SK-N-SH (cell line): ENCODE measurements around the gene PSMB5. TPM values are rescaled to one million over a fixed set of nuclear protein-coding genes. Genes with fewer than 3 reads are reported as not detected.

Experiments used
- CTCF ChIA-PET: fragments of 300-600, 350-600 bp; formaldehyde crosslinking; extraction: SDS; loops from one replicate; lab custom pipeline; 2021; lab: Yijun Ruan, JAX
- POLR2A ChIA-PET: fragments of 350-600 bp; sonication (Branson Sonifier 250); formaldehyde crosslinking; extraction: SDS; loops from one replicate; lab custom pipeline; 2020; ENCODE audit warnings: antibody characterized with exemption, inconsistent platforms; lab: Yijun Ruan, JAX
- DNase-seq: peaks from one replicate; pipeline ENCODE4 v3.0.0; 2012
- H2AFZ ChIP-seq: fragments of 200-600 bp; sonication (generic); 2 replicates; pipeline ENCODE4 v1.8.1; 2016; ENCODE audit warnings: antibody characterized with exemption, mild to moderate bottlenecking, low read depth
- H3F3A ChIP-seq: fragments of 200-600 bp; sonication (generic); replicated peaks from 2 replicates; pipeline ENCODE3; 2016; ENCODE audit warnings: antibody characterized with exemption, mild to moderate bottlenecking; ENCODE audit not compliant: insufficient read depth
- H3K27ac ChIP-seq, 2 experiments: fragments of 200-500 bp in 1 of 2; fragments of 200-600 bp in 1 of 2; sonication (Bioruptor generic) in 1 of 2; sonication (generic), shearing (Covaris generic) in 1 of 2; 2 replicates each; pipeline versions ENCODE4 v1.5.1 to v1.6.1; 2014 to 2016; ENCODE audit warnings: low read depth in 2 of 2, inconsistent platforms in 1 of 2, low read length in 1 of 2, mild to moderate bottlenecking in 1 of 2, mixed read lengths in 1 of 2
- H3K27me3 ChIP-seq: fragments of 200-600 bp; sonication (generic), shearing (Covaris generic); 2 replicates; pipeline ENCODE4 v1.6.1; 2016; ENCODE audit warnings: mixed run types; ENCODE audit not compliant: insufficient read depth
- H3K36me3 ChIP-seq, 2 experiments: fragments of 200-500 bp in 1 of 2; fragments of 200-600 bp in 1 of 2; sonication (Bioruptor generic) in 1 of 2; sonication (generic) in 1 of 2; replicated peaks in 1 of 2; 2 replicates each; pipeline versions ENCODE3 to v1.5.1; 2014 to 2016; ENCODE audit warnings: low read length in 1 of 2, mild to moderate bottlenecking in 1 of 2; ENCODE audit not compliant: insufficient read depth in 2 of 2, control insufficient read depth in 1 of 2
- H3K4me1 ChIP-seq, 2 experiments: fragments of 200-500 bp in 1 of 2; fragments of 200-600 bp in 1 of 2; sonication (Bioruptor generic) in 1 of 2; sonication (generic), shearing (Covaris generic) in 1 of 2; 2 replicates each; pipeline versions ENCODE4 v1.5.1 to v1.6.1; 2014 to 2016; ENCODE audit warnings: low read depth in 1 of 2, low read length in 1 of 2, mixed run types in 1 of 2; ENCODE audit not compliant: insufficient read depth in 2 of 2, control insufficient read depth in 1 of 2
- H3K4me2 ChIP-seq: fragments of 200-600 bp; sonication (generic), shearing (Covaris generic); 2 replicates; pipeline ENCODE4 v1.6.1; 2017; ENCODE audit warnings: mixed run types
- H3K4me3 ChIP-seq, 2 experiments: fragments of 200-500 bp in 1 of 2; fragments of 200-600 bp in 1 of 2; sonication (Bioruptor generic) in 1 of 2; sonication (generic), shearing (Covaris generic) in 1 of 2; 2 replicates each; pipeline versions ENCODE4 v1.5.1 to v1.8.1; 2014 to 2016; ENCODE audit warnings: low read depth in 2 of 2, inconsistent platforms in 1 of 2, low read length in 1 of 2, mild to moderate bottlenecking in 1 of 2, mixed read lengths in 1 of 2, moderate library complexity in 1 of 2
- H3K79me2 ChIP-seq: fragments of 200-600 bp; sonication (generic); 2 replicates; pipeline ENCODE4 v1.8.1; 2017; ENCODE audit warnings: mild to moderate bottlenecking; ENCODE audit not compliant: insufficient read depth
- H3K9ac ChIP-seq: fragments of 200-600 bp; sonication (generic); 2 replicates; pipeline ENCODE4 v1.6.1; 2017; ENCODE audit warnings: mixed run types
- H3K9me2 ChIP-seq: fragments of 200-600 bp; sonication (generic); 2 replicates; pipeline ENCODE4 v1.6.1; 2017; ENCODE audit warnings: mixed run types
- H3K9me3 ChIP-seq: fragments of 200-600 bp; sonication (generic); 2 replicates; pipeline ENCODE4 v1.6.1; 2017; ENCODE audit warnings: mixed run types, mild to moderate bottlenecking, moderate library complexity
- H4K20me1 ChIP-seq: fragments of 200-600 bp; sonication (generic); 2 replicates; pipeline ENCODE4 v1.6.1; 2017; ENCODE audit warnings: mild to moderate bottlenecking, mixed run types; ENCODE audit not compliant: insufficient read depth
- CHD2 ChIP-seq: fragments of 150-350 bp; IDR thresholded peaks from 2 replicates; pipeline ENCODE4 v1.6.1; 2018; ENCODE audit warnings: low read length; ENCODE audit not compliant: partially characterized antibody
- ELF1 ChIP-seq: IDR thresholded peaks from 2 replicates; pipeline ENCODE4 v1.4.0; 2012
- EZH2phosphoT487 ChIP-seq: fragments of 200-600 bp; sonication (generic); IDR thresholded peaks from 2 replicates; pipeline ENCODE4 v1.6.1; 2017; ENCODE audit warnings: low read depth, mixed run types, mild to moderate bottlenecking, antibody characterized with exemption, moderate library complexity, borderline replicate concordance
- FOSL2 ChIP-seq: IDR thresholded peaks from 2 replicates; pipeline ENCODE4 v1.4.0; 2012; ENCODE audit warnings: low read depth, mild to moderate bottlenecking, moderate library complexity, borderline replicate concordance
- FOXJ3 ChIP-seq: sonication (generic); formaldehyde crosslinking; IDR thresholded peaks from 2 replicates; pipeline ENCODE4 v1.5.1; 2020; ENCODE audit warnings: mild to moderate bottlenecking, missing genetic modification reagents
- FOXM1 ChIP-seq: IDR thresholded peaks from 2 replicates; pipeline ENCODE4 v1.4.0; 2012; ENCODE audit warnings: low read depth, mild to moderate bottlenecking
- GABPA ChIP-seq: IDR thresholded peaks from 2 replicates; pipeline ENCODE4 v1.4.0; 2012; ENCODE audit warnings: low read depth, mild to moderate bottlenecking
- GATA2 ChIP-seq: sonication (generic); formaldehyde crosslinking; IDR thresholded peaks from 2 replicates; pipeline ENCODE4 v1.5.0; 2020; ENCODE audit warnings: mild to moderate bottlenecking, missing genetic modification reagents
- JUND ChIP-seq: IDR thresholded peaks from 2 replicates; pipeline ENCODE4 v1.4.0; 2012
- MEF2A ChIP-seq: IDR thresholded peaks from 2 replicates; pipeline ENCODE4 v1.4.0; 2012; ENCODE audit warnings: low read depth, borderline replicate concordance
- MXI1 ChIP-seq: IDR thresholded peaks from 2 replicates; pipeline ENCODE4 v1.6.1; 2012; ENCODE audit warnings: mild to moderate bottlenecking, low read depth, low read length, improper control_type of control experiment
- NRF1 ChIP-seq: IDR thresholded peaks from 2 replicates; pipeline ENCODE4 v1.6.1; 2012; ENCODE audit warnings: low read depth, mild to moderate bottlenecking, low read length
- RAD21 ChIP-seq: IDR thresholded peaks from 2 replicates; pipeline ENCODE4 v1.6.1; 2012; ENCODE audit warnings: mild to moderate bottlenecking, low read length
- REST ChIP-seq: IDR thresholded peaks from 2 replicates; pipeline ENCODE4 v1.6.1; 2012; ENCODE audit warnings: mild to moderate bottlenecking, low read depth, low read length, moderate library complexity
- RFX5 ChIP-seq: IDR thresholded peaks from 2 replicates; pipeline ENCODE4 v1.6.1; 2012; ENCODE audit warnings: mild to moderate bottlenecking, improper control_type of control experiment, low read length
- RXRA ChIP-seq: IDR thresholded peaks from 2 replicates; pipeline ENCODE4 v1.4.0; 2012; ENCODE audit warnings: low read depth, mild to moderate bottlenecking, borderline replicate concordance
- SIN3A ChIP-seq: IDR thresholded peaks from 2 replicates; pipeline ENCODE4 v1.6.1; 2012; ENCODE audit warnings: low read depth, mild to moderate bottlenecking, low read length, moderate library complexity, borderline replicate concordance
- TAF1 ChIP-seq: IDR thresholded peaks from 2 replicates; pipeline ENCODE4 v1.6.1; 2012; ENCODE audit warnings: low read depth, mild to moderate bottlenecking, low read length, moderate library complexity, borderline replicate concordance
- TCF12 ChIP-seq: IDR thresholded peaks from 2 replicates; pipeline ENCODE4 v1.4.0; 2012
- TEAD4 ChIP-seq: IDR thresholded peaks from 2 replicates; pipeline ENCODE4 v1.4.0; 2012; ENCODE audit warnings: mild to moderate bottlenecking, borderline replicate concordance; ENCODE audit not compliant: insufficient read depth
- USF2 ChIP-seq: fragments of 150-350 bp; IDR thresholded peaks from 2 replicates; pipeline ENCODE4 v1.6.1; 2017; ENCODE audit warnings: antibody characterized with exemption, low read length, low read depth, borderline replicate concordance
- YY1 ChIP-seq: IDR thresholded peaks from 2 replicates; pipeline ENCODE4 v1.4.0; 2012; ENCODE audit warnings: low read depth, mild to moderate bottlenecking
- ZBTB33 ChIP-seq: IDR thresholded peaks from 2 replicates; pipeline ENCODE4 v1.4.0; 2012; ENCODE audit warnings: low read depth, borderline replicate concordance
- WGBS: methylation state at CpG from one replicate; pipeline ENCODE4 v1.1.6; 2017; ENCODE audit warnings: low lambda C conversion rate; 5-methylcytosine and 5-hydroxymethylcytosine counted together
- polyA plus RNA-seq, 3 experiments: library from polyadenylated mRNA; depleted of rRNA; stranded (reverse); fragments of >200 nt; gene quantifications; 2 replicates each; pipeline ENCODE4 v1.2.3, GENCODE V29; 2012
- TF ChIP-seq, protein P1 (sequence below): fragments of 200-600 bp; sonication (generic); IDR thresholded peaks from 2 replicates; pipeline ENCODE4 v1.6.1; 2017; ENCODE audit warnings: antibody characterized with exemption, mild to moderate bottlenecking, moderate library complexity
- TF ChIP-seq, protein P2 (sequence below): IDR thresholded peaks from 2 replicates; pipeline ENCODE4 v1.4.0; 2012; ENCODE audit warnings: low read depth

Gene PSMB5
- polyA plus RNA-seq, 1 of the 3 experiments (the other 2 are of a cell fraction), result 337 TPM

DNA sequence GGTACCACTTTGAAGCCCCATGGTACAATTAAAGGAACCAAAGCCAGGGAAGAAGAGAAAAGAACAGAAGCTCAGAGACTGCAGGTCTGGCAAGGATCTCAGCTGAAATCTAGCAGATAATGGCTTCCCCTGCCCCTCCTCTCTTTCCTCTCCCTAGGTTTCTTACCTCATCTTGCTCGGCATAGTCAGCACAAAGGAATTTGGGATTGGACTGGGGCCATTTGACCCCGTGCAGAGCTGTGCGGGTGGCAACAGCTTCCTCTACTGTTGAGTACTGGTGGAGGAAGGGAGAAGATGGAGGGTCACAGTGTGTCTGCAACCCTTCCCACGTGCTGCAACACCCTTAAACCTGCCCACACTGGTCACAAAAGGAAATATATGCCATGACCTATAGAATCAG is 27.3 kb upstream of the PSMB5 start:
- no peak overlapping the region; the same call in 1 of the 2 replicates for H3K9ac ChIP-seq
- no peak overlapping the region for H2AFZ ChIP-seq
- peaks cover 4 to 13% of the 10 kb centered on the region in 2 experiments; a peak in 3 of 4 replicates for H3K4me1 ChIP-seq
- H3F3A ChIP-seq, result peaks cover 49% of the 10 kb centered on the region
- H3K79me2 ChIP-seq, result peaks cover 37% of the 10 kb centered on the region
- no peaks in the 10 kb centered on the region for H3K9me3 ChIP-seq
- POLR2A ChIA-PET, result interaction anchor here (1.7 kb wide), 1 partner anchor 9 kb away, joined by 3 read pairs; no protein-coding TSS in a partner anchor
- H3K4me3 ChIP-seq, result no peak overlapping the region
- DNase-seq, result no peak
- H3K27ac ChIP-seq, result peak overlapping the region in 1 of 2 experiments; percentile 70; a peak in 2 of 4 replicates
- H3K4me2 ChIP-seq, result peak overlapping the region; percentile 46; the same call in 1 of the 2 replicates
- H3K36me3 ChIP-seq, result peaks cover 61 to 65% of the 10 kb centered on the region in 2 experiments
- H3K9me2 ChIP-seq, result no peaks in the 10 kb centered on the region
- H4K20me1 ChIP-seq, result peaks cover 18% of the 10 kb centered on the region
- H3K27me3 ChIP-seq, result no peaks in the 10 kb centered on the region
- WGBS, result 25% methylated on average over 4 of the region's 4 CpGs
- CTCF ChIA-PET, result interaction anchor here (0.9 to 33.1 kb wide), 6 partner anchors 7 to 132 kb away, joined by 3 to 1566 read pairs (median 23); partner anchors contain the start of gene AJUBA
- TF ChIP-seq CHD2, result peak; percentile 10
- TF ChIP-seq RAD21, result no peak
- TF ChIP-seq USF2, result no peak
- TF ChIP-seq, protein P1, sequence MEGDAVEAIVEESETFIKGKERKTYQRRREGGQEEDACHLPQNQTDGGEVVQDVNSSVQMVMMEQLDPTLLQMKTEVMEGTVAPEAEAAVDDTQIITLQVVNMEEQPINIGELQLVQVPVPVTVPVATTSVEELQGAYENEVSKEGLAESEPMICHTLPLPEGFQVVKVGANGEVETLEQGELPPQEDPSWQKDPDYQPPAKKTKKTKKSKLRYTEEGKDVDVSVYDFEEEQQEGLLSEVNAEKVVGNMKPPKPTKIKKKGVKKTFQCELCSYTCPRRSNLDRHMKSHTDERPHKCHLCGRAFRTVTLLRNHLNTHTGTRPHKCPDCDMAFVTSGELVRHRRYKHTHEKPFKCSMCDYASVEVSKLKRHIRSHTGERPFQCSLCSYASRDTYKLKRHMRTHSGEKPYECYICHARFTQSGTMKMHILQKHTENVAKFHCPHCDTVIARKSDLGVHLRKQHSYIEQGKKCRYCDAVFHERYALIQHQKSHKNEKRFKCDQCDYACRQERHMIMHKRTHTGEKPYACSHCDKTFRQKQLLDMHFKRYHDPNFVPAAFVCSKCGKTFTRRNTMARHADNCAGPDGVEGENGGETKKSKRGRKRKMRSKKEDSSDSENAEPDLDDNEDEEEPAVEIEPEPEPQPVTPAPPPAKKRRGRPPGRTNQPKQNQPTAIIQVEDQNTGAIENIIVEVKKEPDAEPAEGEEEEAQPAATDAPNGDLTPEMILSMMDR, result no peak
- no peak for TF ChIP-seq EZH2phosphoT487
- no peak for TF ChIP-seq GABPA
- TF ChIP-seq MEF2A, result no peak
- no peak for TF ChIP-seq MXI1
- no peak for TF ChIP-seq FOXJ3
- TF ChIP-seq, protein P2, sequence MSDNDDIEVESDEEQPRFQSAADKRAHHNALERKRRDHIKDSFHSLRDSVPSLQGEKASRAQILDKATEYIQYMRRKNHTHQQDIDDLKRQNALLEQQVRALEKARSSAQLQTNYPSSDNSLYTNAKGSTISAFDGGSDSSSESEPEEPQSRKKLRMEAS, result peak; percentile 75
- no peak for TF ChIP-seq TAF1
- peak; percentile 75; the same call in 1 of the 2 replicates for TF ChIP-seq YY1
- 0 out of 2 replicates have a peak, but pooled peaks have one; percentile 12 for TF ChIP-seq ELF1
- no peak for TF ChIP-seq ZBTB33
- TF ChIP-seq FOSL2, result peak; percentile 85; the same call in 1 of the 2 replicates
- peak; percentile 83 for TF ChIP-seq TEAD4
- TF ChIP-seq SIN3A, result peak; percentile 55; the same call in 1 of the 2 replicates
- peak; percentile 74 for TF ChIP-seq TCF12
- TF ChIP-seq RFX5, result no peak
- TF ChIP-seq GATA2 (CRISPR knock-in tag), result no peak
- TF ChIP-seq FOXM1, result no peak
- TF ChIP-seq JUND, result peak; percentile 87
- TF ChIP-seq NRF1, result no peak
- peak; percentile 85; the same call in 1 of the 2 replicates for TF ChIP-seq RXRA
- no peak; the same call in 1 of the 2 replicates for TF ChIP-seq REST
